Limb (tissue), 2 donors: ENCODE data around the gene CD300LD.
A peak's percentile ranks its signal among the peaks of the same experiment; 100 is the strongest.
"Not testable (repeated sequence)": the region's sequence is repeated elsewhere in the genome, so short reads cannot be mapped to it uniquely, and the experiment has no call there.

Source experiments
- DNase-seq, 2 donors: peaks; one replicate each; pipeline ENCODE4 v3.0.0-alpha.2; 2016; ENCODE audit errors: extremely low spot score in 2 of 2

Gene CD300LD

GRCh38 chr17:74573635-74574034 is 18.4 kb downstream of the CD300LD start:
- DNase-seq = not testable (repeated sequence)

- DNase-seq = no peak
These were observed 18.9 kb downstream of the CD300LD start for GRCh38 chr17:74573169-74573568.

GRCh38 chr17:74571621-74572270 is 20.3 kb downstream of the CD300LD start:
- DNase-seq = no peak

- DNase-seq = peak in 1 of 2 donors; percentile 3
These were observed 22.8 kb downstream of the CD300LD start for GRCh38 chr17:74569020-74570003.

- no peak for DNase-seq
These were observed 23.8 kb downstream of the CD300LD start for GRCh38 chr17:74568106-74568873.

GRCh38 chr17:74567397-74567796 is 24.7 kb downstream of the CD300LD start, which contains the start of gene CD300H:
CD300H (minus strand) TSS chr17:74567509.
- no peak for DNase-seq

GRCh38 chr17:74566132-74566753 is 25.8 kb downstream of the CD300LD start:
- no peak for DNase-seq

GRCh38 chr17:74565126-74565525 is 27.0 kb downstream of the CD300LD start:
- DNase-seq = no peak

- DNase-seq = no peak
These were observed 28.7 kb downstream of the CD300LD start for GRCh38 chr17:74563358-74563757.

GRCh38 chr17:74561586-74561985 is 30.5 kb downstream of the CD300LD start:
- DNase-seq = no peak

- no peak for DNase-seq
These were observed 33.1 kb downstream of the CD300LD start for GRCh38 chr17:74558882-74559519.

- not testable (repeated sequence) for DNase-seq
These were observed 33.7 kb downstream of the CD300LD start for GRCh38 chr17:74558402-74558801.

GRCh38 chr17:74555427-74555940 is 36.6 kb downstream of the CD300LD start:
- DNase-seq = no peak

GRCh38 chr17:74554909-74555308 is 37.2 kb downstream of the CD300LD start:
- no peak for DNase-seq

- DNase-seq = no peak
These were observed 40.0 kb downstream of the CD300LD start for GRCh38 chr17:74552037-74552436.

GRCh38 chr17:74550602-74551001 is 41.5 kb downstream of the CD300LD start:
- DNase-seq = no peak

GRCh38 chr17:74549343-74549742 is 42.7 kb downstream of the CD300LD start:
- no peak for DNase-seq

- DNase-seq = no peak
These were observed 44.3 kb downstream of the CD300LD start for GRCh38 chr17:74547736-74548135.

- DNase-seq = no peak
These were observed 44.8 kb downstream of the CD300LD start for GRCh38 chr17:74547264-74547663.

- no peak for DNase-seq
These were observed 45.5 kb downstream of the CD300LD start for GRCh38 chr17:74546586-74546985.

GRCh38 chr17:74545843-74546230 is 46.2 kb downstream of the CD300LD start, which contains the start of gene CD300C:
CD300C (minus strand) TSS chr17:74546115; CDS start chr17:74545782, 333 bp downstream.
- DNase-seq = no peak
